Mesenchymal stem cell (in vitro differentiated cells and primary cell): Measurements from ENCODE around the gene DHX32.

Source experiments
- DNase-seq: peaks from one replicate; pipeline ENCODE4 v3.0.0-alpha.2; 2013
- H2AFZ ChIP-seq: one replicate; pipeline ENCODE4 v1.6.1; 2013; ENCODE audit warnings: low read depth, mild to moderate bottlenecking, control low read depth, inconsistent platforms, low read length, moderate library complexity
- H2AK5ac ChIP-seq: 2 replicates; pipeline ENCODE4 v1.6.1; 2013; ENCODE audit warnings: low read length, moderate library complexity, mild to moderate bottlenecking, inconsistent platforms; ENCODE audit not compliant: severe bottlenecking
- H2BK120ac ChIP-seq: one replicate; pipeline ENCODE4 v1.6.1; 2013; ENCODE audit warnings: low read depth, mild to moderate bottlenecking, inconsistent platforms, low read length, moderate library complexity
- H2BK12ac ChIP-seq, 2 experiments: one replicate each; pipeline ENCODE4 v1.6.1; 2013; ENCODE audit warnings: inconsistent platforms in 2 of 2, low read length in 2 of 2, mild to moderate bottlenecking in 2 of 2, moderate library complexity in 2 of 2, control low read depth in 1 of 2
- H2BK15ac ChIP-seq: one replicate; pipeline ENCODE4 v1.6.1; 2013; ENCODE audit warnings: mild to moderate bottlenecking, low read depth, inconsistent platforms; ENCODE audit not compliant: poor library complexity, severe bottlenecking
- H2BK5ac ChIP-seq: 2 replicates; pipeline ENCODE4 v1.6.1; 2013; ENCODE audit warnings: low read depth, mild to moderate bottlenecking, low read length, control low read depth, inconsistent platforms; ENCODE audit not compliant: poor library complexity, severe bottlenecking
- H3K14ac ChIP-seq, 2 experiments: one replicate each; pipeline ENCODE4 v1.6.1; 2013; ENCODE audit warnings: inconsistent platforms in 2 of 2, low read length in 2 of 2, control low read depth in 1 of 2, mild to moderate bottlenecking in 1 of 2, moderate library complexity in 1 of 2
- H3K18ac ChIP-seq, 2 experiments: one replicate each; pipeline ENCODE4 v1.6.1; 2013; ENCODE audit warnings: inconsistent platforms in 2 of 2, low read length in 2 of 2, control low read depth in 1 of 2, low read depth in 1 of 2, mild to moderate bottlenecking in 1 of 2
- H3K23ac ChIP-seq, 2 experiments: one replicate each; pipeline ENCODE4 v1.6.1; 2013; ENCODE audit warnings: inconsistent platforms in 2 of 2, low read length in 2 of 2, mild to moderate bottlenecking in 2 of 2, moderate library complexity in 2 of 2, control low read depth in 1 of 2
- H3K27ac ChIP-seq: 2 replicates; pipeline ENCODE4 v1.5.1; 2013; ENCODE audit warnings: mild to moderate bottlenecking, moderate library complexity, low read length, control low read depth, inconsistent platforms; ENCODE audit not compliant: poor library complexity, severe bottlenecking
- H3K27me3 ChIP-seq, 2 experiments: 2 replicates each; pipeline versions ENCODE4 v1.6.1 to v1.7.0; 2013; ENCODE audit warnings: low read length in 2 of 2, mild to moderate bottlenecking in 2 of 2, moderate library complexity in 2 of 2, control low read depth in 1 of 2, inconsistent platforms in 1 of 2; ENCODE audit not compliant: control insufficient read depth in 1 of 2, insufficient read depth in 1 of 2
- H3K36me3 ChIP-seq, 2 experiments: 2 replicates each; pipeline versions ENCODE4 v1.6.1 to v1.7.0; 2013; ENCODE audit warnings: low read length in 2 of 2, control low read depth in 1 of 2, inconsistent platforms in 1 of 2, low read depth in 1 of 2, mild to moderate bottlenecking in 1 of 2; ENCODE audit not compliant: insufficient read depth in 2 of 2, control insufficient read depth in 1 of 2
- H3K4ac ChIP-seq, 2 experiments: one replicate each; pipeline ENCODE4 v1.6.1; 2013; ENCODE audit warnings: inconsistent platforms in 2 of 2, low read length in 2 of 2, mild to moderate bottlenecking in 2 of 2, moderate library complexity in 2 of 2, control low read depth in 1 of 2, low read depth in 1 of 2
- H3K4me1 ChIP-seq: 2 replicates; pipeline ENCODE4 v1.6.1; 2013; ENCODE audit warnings: low read depth, low read length, control low read depth; ENCODE audit not compliant: control insufficient read depth, insufficient read depth
- H3K4me2 ChIP-seq: 2 replicates; pipeline ENCODE4 v1.6.1; 2013; ENCODE audit warnings: low read length, mild to moderate bottlenecking, inconsistent platforms; ENCODE audit not compliant: poor library complexity, severe bottlenecking
- H3K4me3 ChIP-seq, 2 experiments: 2 replicates each; pipeline versions ENCODE4 v1.5.1 to v1.7.0; 2013; ENCODE audit warnings: low read length in 2 of 2, mild to moderate bottlenecking in 2 of 2, control low read depth in 1 of 2, low read depth in 1 of 2; ENCODE audit not compliant: insufficient read depth in 1 of 2
- H3K79me1 ChIP-seq: replicated peaks from 2 replicates; pipeline ENCODE4 v1.6.1; 2013; ENCODE audit warnings: mild to moderate bottlenecking, control low read depth, low read length, inconsistent platforms; ENCODE audit not compliant: poor library complexity, severe bottlenecking
- H3K9ac ChIP-seq: 2 replicates; pipeline ENCODE4 v1.7.0; 2013; ENCODE audit warnings: mild to moderate bottlenecking, low read length, moderate library complexity
- H3K9me3 ChIP-seq: 2 replicates; pipeline ENCODE4 v1.7.0; 2013; ENCODE audit warnings: mild to moderate bottlenecking, low read length; ENCODE audit not compliant: control insufficient read depth
- H4K8ac ChIP-seq: one replicate; pipeline ENCODE4 v1.6.1; 2013; ENCODE audit warnings: inconsistent platforms, mild to moderate bottlenecking, low read length, moderate library complexity
- H4K91ac ChIP-seq: one replicate; pipeline ENCODE4 v1.6.1; 2013; ENCODE audit warnings: mild to moderate bottlenecking, low read length, inconsistent platforms
- WGBS: methylation state at CpG from one replicate; pipeline ENCODE4 v1.1.7; 2013; ENCODE audit warnings: mixed read lengths; 5-methylcytosine and 5-hydroxymethylcytosine counted together

The DHX32 gene

DNA sequence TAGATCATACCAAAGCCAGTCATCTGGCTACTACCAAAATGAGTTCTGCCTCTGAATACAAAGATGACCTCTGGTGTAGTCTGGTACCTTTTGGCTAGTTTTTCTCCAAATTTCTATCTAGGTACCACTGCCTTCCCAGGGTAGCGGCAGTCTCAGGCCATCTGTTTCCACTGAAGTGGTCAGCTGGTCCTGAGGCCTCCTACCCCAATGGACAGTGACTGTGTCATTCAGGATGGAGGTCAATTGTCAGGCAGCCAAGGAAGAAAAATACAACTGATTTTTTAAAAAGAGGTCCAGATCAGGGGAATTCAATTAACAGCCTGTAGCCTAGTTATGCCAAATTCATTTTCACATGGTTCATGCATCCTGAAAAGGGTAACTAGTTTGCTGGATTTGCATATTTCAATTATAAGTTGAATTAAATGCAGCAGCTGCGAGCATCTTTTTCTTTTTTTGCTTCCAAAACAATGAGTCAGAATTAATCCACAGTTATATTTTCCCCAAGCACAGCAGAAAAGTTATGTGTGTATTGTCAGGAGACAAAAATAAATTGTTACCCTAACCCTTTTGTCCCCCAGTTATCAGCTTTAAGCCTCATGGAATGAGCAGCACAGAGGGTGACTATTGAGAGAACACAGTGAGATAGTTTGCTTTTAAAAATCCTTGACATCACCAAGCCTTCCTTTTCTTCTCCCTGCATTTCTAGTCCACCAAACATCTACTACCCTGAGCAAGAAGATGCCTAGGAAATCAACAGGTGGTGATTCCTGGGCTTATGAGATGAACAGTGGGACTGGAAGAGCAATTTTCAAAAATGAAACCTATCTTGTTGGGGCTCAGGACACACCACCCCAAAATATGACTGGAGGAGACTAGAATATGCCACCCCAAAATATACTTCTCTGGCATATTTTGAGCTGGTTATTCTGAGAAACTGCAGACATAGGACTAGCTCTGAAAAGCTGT is 30.0 kb downstream of the DHX32 start:
- peak overlapping the region; percentile 65 for H3K9ac ChIP-seq
- H2BK12ac ChIP-seq, result no peak overlapping the region
- H3K4me2 ChIP-seq, result no peak overlapping the region
- H2BK120ac ChIP-seq, result peak overlapping the region; percentile 8
- no peak overlapping the region for H2BK5ac ChIP-seq
- H3K36me3 ChIP-seq, result peaks cover 22 to 73% of the 10 kb centered on the region in 2 experiments
- 100% methylated on average over 1 of the region's 2 CpGs for WGBS
- no peak overlapping the region for H4K91ac ChIP-seq
- no peak overlapping the region for H3K23ac ChIP-seq
- no peak overlapping the region for H3K27ac ChIP-seq
- DNase-seq, result no peak
- H3K27me3 ChIP-seq, result no peaks in the 10 kb centered on the region
- H3K4ac ChIP-seq, result no peak overlapping the region
- no peak overlapping the region for H2BK15ac ChIP-seq
- H3K4me3 ChIP-seq, result no peak overlapping the region
- no peaks in the 10 kb centered on the region for H3K9me3 ChIP-seq
- H2AFZ ChIP-seq, result no peak overlapping the region
- no peak overlapping the region for H3K18ac ChIP-seq
- no peak overlapping the region for H3K14ac ChIP-seq
- peaks cover 3% of the 10 kb centered on the region for H3K79me1 ChIP-seq
- no peaks in the 10 kb centered on the region for H3K4me1 ChIP-seq
- no peak overlapping the region for H2AK5ac ChIP-seq
- H4K8ac ChIP-seq, result no peak overlapping the region

DNA sequence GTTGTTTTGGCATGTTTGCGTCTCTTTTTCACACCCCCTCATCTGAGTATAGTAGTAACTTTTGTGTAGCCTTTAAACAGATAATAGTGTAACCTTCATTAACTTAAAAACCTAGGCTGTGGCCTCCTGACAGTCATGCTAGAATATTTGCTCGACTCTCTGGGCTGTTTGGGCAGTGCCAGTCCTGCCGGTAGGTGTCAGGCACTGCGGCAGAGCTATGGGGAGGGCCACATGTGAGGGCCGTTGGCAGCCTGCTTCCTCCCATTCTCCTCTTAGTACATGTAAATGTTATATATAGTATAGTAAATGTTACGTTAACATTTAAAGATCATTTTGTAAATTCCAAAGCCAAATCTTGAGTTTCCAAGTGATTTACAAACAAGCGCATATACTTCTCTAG is 31.6 kb downstream of the DHX32 start:
- Histone ChIP-seq H3K9ac (no peak overlapping the region), H2BK15ac (no peak overlapping the region), H3K14ac (no peak overlapping the region), H2AK5ac (no peak overlapping the region), H2BK12ac (no peak overlapping the region), H4K8ac (no peak overlapping the region), H3K27me3 (no peaks in the 10 kb centered on the region), H3K23ac (no peak overlapping the region), H3K27ac (no peak overlapping the region), H3K9me3 (no peaks in the 10 kb centered on the region), H3K4me1 (no peaks in the 10 kb centered on the region), H3K4ac (no peak overlapping the region), H3K4me3 (no peak overlapping the region), H4K91ac (no peak overlapping the region), H3K79me1 (peaks cover 4% of the 10 kb centered on the region), H2AFZ (no peak overlapping the region), H3K36me3 (peaks cover 30 to 81% of the 10 kb centered on the region in 2 experiments), H3K4me2 (no peak overlapping the region), H3K18ac (no peak overlapping the region), H2BK120ac (no peak overlapping the region), H2BK5ac (no peak overlapping the region)
- WGBS, result 100% methylated on average over 3 of the region's 7 CpGs
- no peak for DNase-seq

DNA sequence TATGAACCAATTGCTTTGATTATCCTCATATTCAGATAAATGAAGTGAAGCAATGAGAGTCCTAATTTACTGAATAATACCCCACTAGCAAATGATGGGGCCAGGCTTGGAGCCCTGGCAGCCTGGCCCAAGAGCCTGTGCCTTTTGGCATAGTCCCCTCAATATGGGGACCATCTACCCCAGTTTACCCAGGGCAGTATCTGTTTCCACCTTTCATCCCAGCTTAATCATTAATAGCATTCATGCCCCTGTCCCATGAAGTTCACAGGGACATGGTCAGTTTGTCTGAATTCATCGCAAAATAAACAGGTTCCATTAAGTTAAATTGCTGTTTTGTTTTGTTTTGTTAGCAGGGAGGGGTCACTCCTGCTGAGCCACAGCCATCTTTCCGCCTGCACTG is 32.2 kb downstream of the DHX32 start:
- Histone ChIP-seq H4K91ac (no peak overlapping the region), H3K36me3 (peaks cover 30 to 76% of the 10 kb centered on the region in 2 experiments), H3K27me3 (no peaks in the 10 kb centered on the region), H3K9ac (no peak overlapping the region), H2BK12ac (no peak overlapping the region), H3K4me2 (no peak overlapping the region), H2BK15ac (no peak overlapping the region), H3K23ac (no peak overlapping the region), H3K4me3 (no peak overlapping the region), H3K14ac (no peak overlapping the region), H2BK5ac (no peak overlapping the region), H3K18ac (no peak overlapping the region), H2AFZ (no peak overlapping the region), H2BK120ac (no peak overlapping the region), H3K27ac (no peak overlapping the region), H3K9me3 (no peaks in the 10 kb centered on the region), H3K4ac (no peak overlapping the region), H2AK5ac (no peak overlapping the region), H3K4me1 (no peaks in the 10 kb centered on the region), H3K79me1 (peaks cover 4% of the 10 kb centered on the region), H4K8ac (no peak overlapping the region)
- DNase-seq, result no peak
- WGBS, result 95% methylated on average over 2 of the region's 2 CpGs

DNA sequence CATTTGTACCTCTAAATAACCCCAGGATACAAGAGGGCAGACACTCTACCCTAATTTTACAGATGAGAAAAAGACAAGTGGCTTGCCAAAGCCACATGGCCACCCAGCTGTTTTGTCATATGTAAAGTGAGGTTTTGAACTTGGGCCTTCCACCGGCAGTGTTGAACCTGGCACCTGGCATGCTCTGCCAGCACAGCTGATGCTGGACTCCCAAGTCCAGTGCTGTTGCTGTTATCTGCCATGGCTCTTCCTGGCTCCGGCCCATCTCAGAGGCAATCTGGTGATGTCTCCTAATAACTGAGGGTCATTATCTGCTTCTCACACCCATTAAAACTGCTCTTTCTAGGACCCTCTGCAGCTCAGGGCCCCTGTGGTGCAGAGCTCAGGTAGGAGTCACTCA is 32.7 kb downstream of the DHX32 start:
- no peak overlapping the region for H3K27ac ChIP-seq
- no peak overlapping the region for H2BK120ac ChIP-seq
- H3K14ac ChIP-seq, result no peak overlapping the region
- H2BK5ac ChIP-seq, result no peak overlapping the region
- H4K8ac ChIP-seq, result no peak overlapping the region
- DNase-seq, result no peak
- H3K4me3 ChIP-seq, result no peak overlapping the region
- 98% methylated on average over 2 of the region's 2 CpGs for WGBS
- H3K23ac ChIP-seq, result no peak overlapping the region
- no peak overlapping the region for H2AK5ac ChIP-seq
- no peaks in the 10 kb centered on the region for H3K27me3 ChIP-seq
- no peak overlapping the region for H3K18ac ChIP-seq
- peaks cover 33 to 75% of the 10 kb centered on the region in 2 experiments for H3K36me3 ChIP-seq
- no peak overlapping the region for H2AFZ ChIP-seq
- H4K91ac ChIP-seq, result no peak overlapping the region
- H3K4me2 ChIP-seq, result no peak overlapping the region
- H3K4ac ChIP-seq, result no peak overlapping the region
- H3K79me1 ChIP-seq, result peaks cover 7% of the 10 kb centered on the region
- no peak overlapping the region for H2BK15ac ChIP-seq
- no peak overlapping the region for H3K9ac ChIP-seq
- no peaks in the 10 kb centered on the region for H3K9me3 ChIP-seq
- H2BK12ac ChIP-seq, result no peak overlapping the region
- no peaks in the 10 kb centered on the region for H3K4me1 ChIP-seq
